CD1c-positive myeloid dendritic cell (primary cell): ENCODE results near the gene CGGBP1.
A peak's percentile ranks its signal among the peaks of the same experiment; 100 is the strongest.
"Not testable (repeated sequence)": the region's sequence is repeated elsewhere in the genome, so short reads cannot be mapped to it uniquely, and the experiment has no call there.

Experiments used
- DNase-seq: peaks from one replicate; pipeline ENCODE4 v3.0.0-alpha.2; 2016; ENCODE audit errors: extremely low spot score

Gene CGGBP1

DNA sequence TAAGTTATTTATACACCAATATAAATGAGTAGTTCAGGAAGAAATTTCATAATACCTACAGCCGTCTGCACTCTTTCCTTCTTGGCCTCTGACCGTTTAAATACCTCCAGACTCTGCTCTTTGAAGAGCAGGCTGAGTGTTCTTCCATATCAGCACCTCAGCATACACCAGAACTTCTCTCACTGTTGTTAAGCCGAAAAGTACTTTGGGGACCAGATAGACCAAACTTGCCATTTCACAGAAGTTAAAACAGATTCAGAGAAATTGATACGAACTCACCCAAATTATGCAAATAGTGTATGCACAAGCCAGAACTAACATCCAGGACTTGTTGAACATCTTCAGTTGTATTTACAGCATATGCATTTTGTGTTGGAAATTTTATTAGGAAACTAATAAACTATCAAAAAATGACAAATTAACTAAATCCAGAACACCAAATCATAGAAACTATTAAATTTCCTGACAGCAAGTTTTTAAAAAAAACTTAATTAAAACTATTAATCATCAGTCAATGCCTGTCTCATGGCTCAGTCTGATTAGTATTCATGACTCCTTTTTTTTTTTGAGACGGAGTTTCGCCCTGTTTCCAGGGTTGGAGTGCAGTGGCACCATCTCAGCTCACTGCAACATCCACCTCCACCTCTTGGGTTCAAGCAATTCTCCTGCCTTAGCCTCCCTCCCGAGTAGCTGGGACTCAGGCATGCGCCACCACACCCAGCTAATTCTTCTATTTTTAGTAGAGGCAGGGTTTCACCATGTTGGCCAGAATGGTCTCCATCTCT is 24.1 kb downstream of the CGGBP1 start:
- DNase-seq: no peak

DNA sequence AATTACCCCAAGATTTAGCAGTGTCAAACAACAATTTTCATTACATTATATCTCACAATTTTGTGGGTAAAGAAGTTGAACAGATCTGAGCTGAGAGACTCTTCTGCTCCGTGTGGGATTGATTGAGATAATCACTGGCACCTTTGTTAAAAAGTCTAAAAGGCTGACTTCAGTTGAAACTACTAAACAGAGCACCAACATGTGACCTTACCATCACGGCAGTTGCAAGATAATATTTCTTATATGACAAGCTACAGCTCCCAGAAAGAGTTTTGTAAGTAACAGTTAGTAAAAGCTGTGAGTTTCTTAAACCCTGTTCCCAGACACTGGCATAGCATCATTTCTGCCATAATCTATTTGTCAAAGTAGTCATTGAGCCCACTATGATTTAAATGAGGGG is 25.0 kb downstream of the CGGBP1 start:
- DNase-seq: no peak

DNA sequence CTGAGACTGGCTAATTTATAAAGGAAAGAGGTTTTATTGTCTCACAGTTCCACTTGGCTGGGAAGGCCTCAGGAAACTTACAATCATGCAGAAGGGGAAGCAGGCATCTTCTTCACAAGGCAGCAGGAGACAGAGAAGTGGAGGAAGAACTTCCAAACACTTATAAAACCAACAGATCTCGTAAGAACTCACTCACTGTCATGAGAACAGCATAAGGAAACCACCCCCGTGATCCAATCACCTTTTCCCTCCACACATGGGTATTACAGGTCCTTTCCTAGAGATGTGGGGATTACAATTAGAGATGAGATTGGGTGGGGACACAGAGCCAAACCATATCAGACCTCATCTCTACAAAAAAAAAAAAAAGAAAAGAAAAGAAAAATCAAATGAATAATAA is 25.7 kb downstream of the CGGBP1 start:
- DNase-seq: no peak

DNA sequence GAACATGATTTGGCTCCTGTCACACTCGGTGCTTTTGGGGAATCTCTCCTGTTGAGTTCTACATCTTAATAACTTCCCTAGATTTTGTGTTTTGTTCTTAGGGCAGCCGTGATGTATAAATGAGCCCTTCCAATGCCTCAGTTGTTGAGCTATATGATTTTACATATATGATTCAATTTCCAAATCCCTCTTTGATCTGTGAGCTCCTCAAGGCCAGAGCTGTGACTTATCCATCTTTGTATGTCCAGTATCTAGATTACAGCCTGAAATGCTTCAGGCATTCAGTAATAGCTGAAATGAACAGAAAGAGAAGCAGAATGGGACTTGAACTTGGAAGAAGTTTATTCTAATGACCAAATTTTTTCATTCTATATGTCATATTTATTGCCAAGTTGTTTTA is 26.6 kb downstream of the CGGBP1 start:
- DNase-seq: no peak

DNA sequence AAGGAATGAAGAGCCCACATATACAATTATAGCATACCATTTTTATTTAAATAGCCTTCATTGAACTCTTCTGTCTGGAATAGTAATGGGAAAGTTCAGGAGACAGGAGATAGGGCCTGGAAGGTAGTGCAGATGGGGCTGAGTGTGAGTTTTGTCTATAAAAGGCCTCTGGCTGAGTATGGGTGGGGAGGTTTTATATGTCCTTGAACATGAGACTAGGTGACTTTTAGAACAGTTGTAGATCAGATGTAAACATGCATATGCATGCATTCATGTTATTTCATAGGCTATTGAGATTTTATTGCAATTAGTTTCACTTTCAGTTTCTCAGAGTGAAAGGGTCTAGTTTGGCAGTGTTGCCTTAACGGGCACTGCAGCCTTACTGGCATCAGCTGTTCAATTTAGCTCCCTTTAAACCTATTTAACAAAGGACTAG is 27.1 kb downstream of the CGGBP1 start:
- peak; percentile 30 for DNase-seq

DNA sequence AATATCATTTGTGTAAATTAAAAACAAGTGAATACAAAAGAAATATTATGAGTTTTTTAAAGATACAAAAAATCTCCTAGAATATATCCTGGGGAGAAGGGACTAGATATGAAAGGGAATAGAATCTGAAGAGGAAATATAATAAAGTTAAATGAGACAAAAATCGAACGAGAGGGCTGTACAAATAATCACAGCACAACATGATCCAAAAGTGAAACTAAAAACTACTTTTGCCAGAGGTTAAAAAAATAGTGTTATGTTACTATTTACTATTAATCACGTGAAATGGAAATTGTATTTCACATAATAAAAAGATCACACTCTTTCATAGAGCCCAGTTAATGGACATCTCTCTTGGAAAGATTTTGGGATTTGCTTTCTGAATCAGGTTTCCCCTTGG is 28.6 kb downstream of the CGGBP1 start:
- no peak for DNase-seq

DNA sequence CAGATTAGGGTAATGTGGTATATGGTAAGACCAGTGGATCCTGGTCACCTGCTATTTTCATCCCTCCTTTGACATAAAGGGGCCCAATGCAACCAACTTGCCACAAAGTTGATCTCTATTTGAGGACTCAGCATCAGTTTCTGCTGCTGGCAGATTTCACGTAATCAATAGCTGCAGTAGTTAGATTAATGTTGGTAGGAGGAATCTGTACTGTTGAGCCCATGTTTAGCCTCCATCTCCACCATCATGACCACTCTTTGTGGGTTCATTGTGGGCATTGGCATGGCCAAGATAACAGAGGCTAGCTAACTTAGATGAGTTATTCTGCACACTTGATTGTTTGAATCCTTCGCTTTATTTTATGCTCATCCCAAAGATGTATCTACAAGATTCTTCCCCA is 29.9 kb downstream of the CGGBP1 start:
- DNase-seq: no peak

DNA sequence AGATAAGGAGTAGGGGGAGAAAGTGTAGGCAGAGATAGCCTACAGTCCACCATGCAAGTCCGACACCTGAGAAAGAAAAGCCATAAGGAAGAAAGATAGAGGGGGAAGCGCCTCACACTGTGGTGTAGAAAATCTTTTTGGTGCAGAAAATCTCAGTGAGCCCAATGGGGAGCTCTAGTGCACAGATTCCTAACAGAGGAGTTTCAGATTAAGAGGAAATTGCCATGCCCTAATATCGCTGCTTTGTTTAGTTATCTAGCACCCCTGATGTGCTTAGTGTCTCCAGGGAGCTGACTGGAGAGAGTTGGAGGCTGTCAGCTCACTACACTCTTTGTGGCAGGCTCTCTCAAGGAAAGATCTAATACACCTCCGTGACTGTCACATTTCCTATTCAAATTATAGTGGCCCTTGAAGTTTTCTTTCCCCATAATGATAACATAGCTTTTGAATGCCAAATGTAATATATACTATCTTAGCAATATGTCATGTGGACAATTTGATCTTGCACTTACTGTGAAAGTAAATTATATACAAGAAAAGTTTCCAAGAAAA is 33.7 kb downstream of the CGGBP1 start:
- no peak for DNase-seq

DNA sequence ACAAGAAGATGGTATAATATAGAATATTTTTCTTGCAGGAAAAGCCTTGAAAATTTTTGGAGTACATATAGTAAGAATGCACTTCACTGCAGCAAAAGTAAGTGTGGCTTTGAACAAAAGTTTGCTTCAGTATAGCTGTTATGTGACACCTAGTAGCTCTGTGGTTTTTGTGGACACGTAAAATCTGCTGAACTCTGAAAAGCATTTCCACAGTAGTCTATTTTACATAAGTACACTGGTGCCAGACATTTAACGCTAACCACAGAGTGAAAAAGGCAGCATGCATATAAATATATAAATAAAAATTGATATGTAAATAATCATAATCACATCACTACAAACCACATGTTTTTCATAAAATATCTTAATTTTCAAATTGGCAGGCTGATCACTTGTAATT is 39.8 kb downstream of the CGGBP1 start:
- DNase-seq: no peak

DNA sequence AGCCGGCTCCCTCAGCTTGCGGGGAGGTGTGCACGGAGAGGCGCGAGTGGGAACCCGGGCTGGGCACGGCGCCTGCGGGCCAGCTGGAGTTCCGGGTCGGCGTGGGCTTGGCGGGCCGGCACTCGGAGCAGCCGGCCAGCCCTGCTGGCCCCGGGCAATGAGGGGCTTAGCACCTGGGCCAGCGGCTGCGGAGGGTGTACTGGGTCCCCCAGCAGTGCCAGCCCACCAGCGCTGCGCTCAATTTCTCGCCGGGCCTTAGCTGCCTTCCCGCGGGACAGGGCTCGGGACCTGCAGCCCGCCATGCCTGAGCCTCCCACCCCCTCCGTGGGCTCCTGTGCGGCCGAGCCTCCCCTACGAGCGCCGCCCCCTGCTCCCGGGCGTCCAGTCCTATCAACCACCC is 43.1 kb downstream of the CGGBP1 start:
- DNase-seq: not testable (repeated sequence)

DNA sequence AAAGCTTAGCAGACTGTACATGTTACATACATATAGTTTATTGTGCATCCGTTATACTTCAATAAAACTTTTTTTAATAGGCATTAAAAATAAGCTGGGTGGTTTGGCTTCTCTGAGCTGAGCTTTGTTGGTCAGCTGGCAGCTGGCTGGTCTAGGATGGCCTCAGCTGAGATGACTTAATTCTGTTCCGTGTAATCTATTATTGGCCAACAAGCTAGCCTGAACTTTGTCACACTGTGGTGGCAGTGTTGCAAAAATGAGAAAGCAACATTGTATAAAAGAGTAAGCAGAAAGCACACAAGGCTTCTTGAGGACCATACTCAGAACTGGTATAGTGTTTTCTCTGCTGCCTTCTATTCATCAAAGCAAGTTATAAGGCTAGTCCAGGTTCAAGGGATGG is 45.2 kb downstream of the CGGBP1 start:
- DNase-seq: no peak

DNA sequence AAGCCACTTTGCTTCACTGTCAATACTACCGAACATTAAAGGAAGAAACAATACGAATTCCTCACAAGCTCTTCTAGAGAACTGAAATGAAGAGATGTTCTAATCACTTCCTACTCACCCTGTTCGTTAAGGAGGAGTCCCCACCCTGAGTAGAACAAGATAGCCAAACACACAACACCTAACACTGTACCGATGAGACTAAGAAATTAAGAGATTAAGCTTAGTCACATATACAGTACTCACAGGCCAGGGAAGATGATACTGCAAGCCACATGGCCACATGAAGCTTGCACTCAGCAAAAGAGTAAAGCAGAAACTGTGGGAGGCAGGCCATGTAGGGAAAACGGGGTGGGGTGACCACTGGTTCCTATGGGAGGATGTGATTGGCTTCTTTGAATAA is 48.0 kb downstream of the CGGBP1 start:
- DNase-seq: no peak

DNA sequence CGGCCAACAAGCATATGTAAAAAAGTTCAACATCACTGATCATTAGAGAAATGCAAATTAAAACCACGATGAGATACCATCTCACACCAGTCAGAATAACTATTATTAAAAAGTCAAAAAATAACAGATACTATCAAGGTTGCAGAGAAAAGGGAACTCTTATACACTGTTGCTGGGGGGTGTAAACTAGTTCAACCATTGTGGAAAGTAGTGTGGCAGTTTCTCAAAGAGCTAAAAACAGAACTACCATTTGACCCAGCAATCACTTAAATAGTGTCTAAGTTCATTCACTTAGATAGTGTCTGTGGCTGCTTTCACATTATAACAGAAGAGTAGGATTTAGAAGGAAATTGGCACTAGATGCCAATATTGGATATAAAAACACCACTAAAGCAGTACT is 49.7 kb downstream of the CGGBP1 start:
- no peak for DNase-seq

DNA sequence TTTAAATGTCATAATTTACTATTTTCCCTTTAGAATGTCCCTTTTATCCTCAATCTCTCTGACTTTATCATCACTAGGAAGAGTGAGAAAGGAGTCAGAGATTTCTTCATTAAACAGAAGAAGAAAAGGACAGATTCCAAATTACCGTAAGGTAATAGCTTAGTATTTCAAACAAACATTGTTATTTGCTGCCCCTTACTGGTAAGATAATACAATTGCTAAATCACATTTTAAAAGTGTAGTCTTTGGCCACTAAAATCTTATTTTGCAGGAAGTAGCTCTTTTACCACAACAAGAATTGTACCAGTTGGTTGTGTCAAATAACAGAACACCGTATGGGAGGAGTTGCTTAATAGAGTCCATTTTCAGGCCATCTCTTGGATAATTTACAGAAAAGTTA is 53.7 kb downstream of the CGGBP1 start:
- DNase-seq: peak; percentile 62

DNA sequence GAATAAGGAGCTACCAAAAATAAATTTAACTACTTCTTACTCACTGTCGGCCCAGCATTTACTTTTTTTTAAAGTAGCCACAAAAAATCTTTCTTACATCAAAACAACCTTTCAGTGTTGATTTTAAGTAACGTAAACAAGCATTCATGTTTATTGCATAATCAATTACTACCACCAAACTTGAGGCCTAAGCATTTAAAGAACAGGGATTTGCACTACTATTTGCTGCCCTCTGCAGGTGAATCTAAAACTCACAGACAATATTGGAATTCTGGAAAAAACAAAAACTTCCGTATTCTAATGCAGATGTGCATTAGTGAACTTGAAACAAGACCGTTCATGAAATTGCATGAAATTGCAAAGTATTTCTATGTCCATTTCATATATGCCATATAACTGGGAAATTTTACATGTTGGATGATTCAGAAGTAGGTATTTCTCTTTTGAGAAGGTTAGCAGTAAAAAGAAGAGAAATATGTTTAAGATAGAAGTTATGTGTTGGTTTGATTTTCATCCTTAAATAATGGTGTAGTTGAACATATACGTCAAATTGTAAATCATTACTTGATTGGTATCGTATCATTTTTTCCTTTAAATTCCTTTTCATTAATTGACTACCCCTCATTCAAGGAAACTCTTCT is 55.6 kb downstream of the CGGBP1 start:
- DNase-seq: peak; percentile 81

DNA sequence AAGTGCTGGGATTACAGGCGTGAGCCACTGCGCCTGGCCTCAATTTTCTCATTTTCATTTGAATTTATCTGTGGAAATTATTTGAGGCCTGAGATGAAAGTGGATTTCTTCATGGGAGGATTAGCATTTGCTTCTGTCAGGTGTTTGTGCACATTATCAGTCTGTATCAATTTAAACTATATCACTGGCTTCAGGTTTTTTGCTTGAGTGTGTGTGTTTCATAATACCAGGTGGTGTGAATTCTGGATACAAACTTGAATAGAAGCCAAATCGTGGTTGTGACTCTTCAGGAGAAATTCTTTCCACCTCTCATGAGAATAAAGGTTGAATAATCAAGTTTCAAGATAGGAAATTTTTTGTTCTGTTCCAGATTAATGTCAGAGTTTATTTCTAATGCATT is 56.4 kb downstream of the CGGBP1 start:
- no peak for DNase-seq
